Skeletal muscle tissue (tissue), 4 donors: ENCODE data around the gene SKI. TPM values are rescaled to one million over a fixed set of nuclear protein-coding genes. Genes with fewer than 3 reads are reported as not detected.

Experiments
- H3K27ac ChIP-seq: one replicate; pipeline ENCODE4 v1.7.0; 2013; ENCODE audit warnings: mild to moderate bottlenecking, low read depth, low read length, inconsistent platforms
- H3K27me3 ChIP-seq, 3 donors: one replicate each; pipeline ENCODE4 v1.7.0; 2013; ENCODE audit warnings: low read length in 3 of 3; ENCODE audit not compliant: control insufficient read depth in 3 of 3, insufficient read depth in 3 of 3
- H3K36me3 ChIP-seq, 3 donors: one replicate each; pipeline ENCODE4 v1.7.0; 2013; ENCODE audit warnings: low read length in 3 of 3; ENCODE audit not compliant: control insufficient read depth in 3 of 3, insufficient read depth in 3 of 3
- H3K4me1 ChIP-seq, 3 donors: one replicate each; pipeline ENCODE4 v1.7.0; 2013; ENCODE audit warnings: low read length in 3 of 3, mild to moderate bottlenecking in 3 of 3; ENCODE audit not compliant: control insufficient read depth in 3 of 3, insufficient read depth in 3 of 3
- H3K4me3 ChIP-seq, 3 donors: one replicate each; pipeline ENCODE4 v1.7.0; 2013; ENCODE audit warnings: low read length in 3 of 3
- H3K9ac ChIP-seq, 3 donors: one replicate each; pipeline ENCODE4 v1.7.0; 2013; ENCODE audit warnings: low read length in 3 of 3, mild to moderate bottlenecking in 3 of 3, moderate library complexity in 2 of 3, low read depth in 1 of 3
- H3K9me3 ChIP-seq, 3 donors: one replicate each; pipeline ENCODE4 v1.7.0; 2013; ENCODE audit warnings: low read length in 3 of 3; ENCODE audit not compliant: control insufficient read depth in 3 of 3
- total RNA-seq: library from RNA; depleted of rRNA; stranded (reverse); fragments of >200 nt; gene quantifications from one replicate; pipeline ENCODE4 v1.2.3, GENCODE V29; 2014
- donor health status: Osteomylitis.

Gene SKI
- total RNA-seq, 1 donor from 2014 or later: 19.3 TPM

DNA sequence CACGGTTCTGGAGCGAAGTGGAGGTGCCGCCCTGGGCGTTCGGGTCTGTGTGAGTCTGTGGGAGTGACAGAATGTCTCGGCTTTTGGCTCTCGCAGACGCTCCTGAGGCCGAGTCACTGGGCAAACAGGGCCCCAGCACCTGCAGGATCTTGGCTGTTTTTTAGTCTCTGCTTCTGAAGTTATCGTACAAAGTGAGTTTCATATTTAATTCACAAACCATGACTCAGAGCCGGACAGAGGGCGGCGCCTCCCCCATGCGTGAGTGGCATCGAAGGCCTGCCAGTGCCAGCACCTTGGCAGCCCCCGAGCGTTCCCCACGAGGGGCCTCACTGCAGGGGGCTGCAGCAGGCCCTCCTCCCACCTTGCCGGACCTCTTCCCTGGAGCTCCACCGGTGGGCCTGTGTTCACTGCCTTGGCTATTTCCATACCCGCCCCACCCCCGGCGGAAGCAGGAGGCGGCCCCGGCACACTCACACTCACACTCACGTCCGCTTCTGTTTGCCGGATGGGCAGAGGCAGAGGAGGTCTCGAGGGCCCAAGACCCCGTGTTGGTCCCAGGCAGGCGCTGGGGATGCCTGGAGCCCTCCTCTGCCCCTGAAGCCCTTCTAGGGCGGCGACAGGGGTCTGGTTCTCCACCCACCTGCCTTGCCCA, 106.9 kb downstream of the SKI start:
- Histone ChIP-seq H3K27me3 (peaks cover 0 to 37% (median 28%) of the 10 kb centered on the region in 3 donors), H3K4me3 (no peak overlapping the region), H3K36me3 (no peaks in the 10 kb centered on the region), H3K4me1 (peaks cover 8 to 10% (median 10%) of the 10 kb centered on the region in 3 donors), H3K9ac (no peak overlapping the region), H3K9me3 (no peaks in the 10 kb centered on the region), H3K27ac (no peak overlapping the region)

DNA sequence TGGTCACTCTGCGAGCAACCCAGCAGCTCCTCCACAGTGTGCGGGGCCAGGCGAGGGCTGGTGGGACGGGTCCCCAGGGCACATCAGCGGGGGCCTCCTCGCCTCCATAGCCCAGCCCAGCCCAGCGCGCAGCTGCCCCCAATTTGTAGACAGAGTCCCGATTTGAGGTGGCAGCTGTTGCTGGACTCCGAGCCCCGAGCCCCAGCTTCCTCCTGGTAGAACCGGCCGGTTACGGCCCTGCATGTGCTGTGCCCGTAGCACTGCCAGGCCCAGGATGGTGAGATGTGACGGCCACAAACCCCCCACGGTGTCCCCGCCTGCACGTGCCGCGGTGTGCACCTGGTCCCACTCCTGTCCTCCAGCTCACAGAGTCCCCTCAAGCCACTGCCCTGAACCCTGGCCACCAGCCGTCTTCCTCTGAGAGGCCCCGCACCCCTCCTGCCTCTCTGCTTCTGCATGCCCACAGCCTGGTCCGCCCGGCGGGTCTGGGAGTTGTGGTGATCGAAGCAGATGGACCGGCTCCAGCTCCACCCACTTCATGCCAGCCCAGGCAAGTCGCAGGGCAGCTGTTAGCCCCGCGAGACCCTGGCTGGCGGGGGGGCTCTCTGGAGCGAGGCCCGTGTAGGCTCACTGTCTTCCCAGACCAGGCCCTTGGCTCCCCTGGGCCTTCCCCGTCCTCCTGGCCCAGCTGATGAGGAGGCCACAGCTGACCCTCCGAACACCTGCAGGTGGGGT, 107.8 kb downstream of the SKI start:
- H3K4me1 ChIP-seq: peaks cover 2% of the 10 kb centered on the region in 3 donors
- H3K27ac ChIP-seq: no peak overlapping the region
- H3K9me3 ChIP-seq: no peaks in the 10 kb centered on the region
- no peak overlapping the region for H3K4me3 ChIP-seq
- H3K9ac ChIP-seq: no peak overlapping the region
- H3K27me3 ChIP-seq: peaks cover 0 to 34% (median 28%) of the 10 kb centered on the region in 3 donors
- H3K36me3 ChIP-seq: no peaks in the 10 kb centered on the region

DNA sequence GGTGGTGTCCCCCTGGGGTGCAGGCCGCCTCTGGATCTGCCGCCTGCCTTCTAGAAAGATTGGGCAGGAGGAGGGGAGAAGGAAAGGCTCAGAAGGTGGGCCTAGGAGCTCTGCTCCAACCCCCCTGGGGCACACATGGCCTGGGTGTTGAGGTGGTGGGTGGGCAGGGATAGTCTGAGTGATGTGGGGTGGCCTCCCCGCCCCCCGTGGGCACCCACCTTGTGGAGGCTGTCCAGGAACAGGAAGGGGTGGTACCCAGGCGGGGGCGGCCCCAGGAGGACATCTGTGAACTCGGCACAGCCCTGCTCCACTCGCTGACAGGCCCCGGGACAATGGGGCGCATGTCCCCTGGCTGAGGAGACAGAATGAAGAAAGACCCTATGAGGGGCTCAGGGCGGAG, 108.4 kb downstream of the SKI start:
- no peaks in the 10 kb centered on the region for H3K9me3 ChIP-seq
- no peaks in the 10 kb centered on the region for H3K36me3 ChIP-seq
- peaks cover 0 to 28% (median 28%) of the 10 kb centered on the region in 3 donors for H3K27me3 ChIP-seq
- H3K9ac ChIP-seq: no peak overlapping the region
- H3K27ac ChIP-seq: no peak overlapping the region
- no peaks in the 10 kb centered on the region for H3K4me1 ChIP-seq
- H3K4me3 ChIP-seq: no peak overlapping the region

DNA sequence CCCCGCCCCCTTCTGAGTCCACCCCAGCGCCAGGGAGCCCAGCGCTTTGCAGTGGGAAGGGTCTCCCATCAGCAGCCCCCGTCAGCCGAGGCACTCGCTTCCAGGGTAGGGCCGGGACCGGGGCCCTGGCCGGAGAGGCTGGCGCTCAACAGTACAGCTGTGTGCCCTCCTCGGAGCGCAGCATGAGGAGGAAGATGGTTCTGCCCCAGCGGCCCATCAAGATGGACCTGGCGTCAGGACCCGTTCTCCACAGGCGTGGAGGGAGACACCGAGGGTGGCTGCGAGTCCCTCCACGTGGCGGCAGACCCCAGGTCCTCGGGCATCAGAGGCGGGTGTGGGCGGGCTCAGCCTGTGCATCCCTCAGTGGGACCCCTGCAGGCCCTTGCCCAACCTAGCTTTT, 109.0 kb downstream of the SKI start:
- Histone ChIP-seq H3K4me3 (no peak overlapping the region), H3K9me3 (no peaks in the 10 kb centered on the region), H3K36me3 (no peaks in the 10 kb centered on the region), H3K27ac (no peak overlapping the region), H3K27me3 (peaks cover 0 to 27% (median 26%) of the 10 kb centered on the region in 3 donors), H3K4me1 (no peaks in the 10 kb centered on the region), H3K9ac (no peak overlapping the region)

DNA sequence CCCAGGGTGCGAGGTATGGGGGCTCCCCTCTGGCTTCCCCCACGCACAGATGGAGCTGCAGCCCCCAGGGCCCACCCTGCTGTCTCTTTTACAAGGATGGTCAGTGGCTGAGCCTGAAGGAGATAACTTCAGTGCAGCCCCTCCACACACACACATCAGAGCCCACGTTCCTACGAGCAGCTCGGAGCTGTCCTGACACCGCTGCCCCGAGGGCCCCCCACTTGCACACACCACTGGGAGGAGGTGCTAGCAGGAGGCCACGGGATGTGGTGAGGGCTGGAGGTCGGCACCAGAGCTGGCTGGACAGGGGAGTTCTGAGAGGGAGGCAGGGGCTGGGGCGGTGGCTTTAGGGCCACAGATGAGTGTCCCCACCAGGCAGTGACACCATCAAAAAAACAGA, 109.4 kb downstream of the SKI start:
- H3K27ac ChIP-seq: no peak overlapping the region
- peaks cover 0 to 23% (median 22%) of the 10 kb centered on the region in 3 donors for H3K27me3 ChIP-seq
- H3K9ac ChIP-seq: no peak overlapping the region
- H3K4me3 ChIP-seq: no peak overlapping the region
- H3K4me1 ChIP-seq: no peaks in the 10 kb centered on the region
- no peaks in the 10 kb centered on the region for H3K9me3 ChIP-seq
- no peaks in the 10 kb centered on the region for H3K36me3 ChIP-seq

DNA sequence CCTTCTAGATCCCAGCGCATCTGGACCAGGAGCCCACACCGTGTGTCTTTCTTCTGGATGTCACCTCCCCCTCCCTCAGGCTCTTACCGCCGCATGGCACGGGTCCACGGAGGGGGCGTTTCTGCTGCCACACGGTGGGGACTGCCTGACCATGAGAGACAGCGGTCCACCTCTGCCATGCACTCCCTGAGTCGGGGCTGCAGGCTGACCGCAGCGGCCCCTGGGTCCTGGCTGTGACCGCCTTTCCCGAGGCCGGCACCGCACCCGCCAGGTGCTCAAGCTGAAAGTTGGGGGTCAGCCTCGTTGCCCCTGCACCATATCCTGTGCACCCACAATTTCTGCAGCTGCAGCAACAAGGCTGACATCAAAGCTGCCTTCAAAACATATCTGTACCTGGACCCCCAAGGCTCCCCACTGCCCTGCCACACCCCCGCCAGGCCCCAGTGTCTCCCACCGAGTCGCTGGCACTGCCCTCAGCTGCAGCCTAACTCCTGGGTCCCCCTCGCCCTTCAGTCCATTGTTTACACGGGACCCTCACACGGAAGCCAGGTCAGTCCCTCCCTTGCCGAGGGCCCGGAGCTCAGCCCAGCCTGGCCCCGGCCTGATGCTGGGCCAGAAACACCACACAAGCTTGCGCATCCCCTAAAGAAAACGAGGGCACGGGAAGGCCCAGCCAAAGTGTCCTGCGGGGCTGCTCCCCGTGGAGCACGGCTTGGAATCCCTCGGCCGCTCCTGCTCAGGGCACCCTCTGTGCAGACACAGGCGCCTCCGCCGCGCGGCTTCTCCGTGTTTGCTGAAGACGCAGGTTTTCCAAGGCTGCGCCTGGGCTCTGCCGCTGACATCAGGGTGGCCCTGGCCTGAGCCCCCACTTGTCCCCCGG, 111.3 kb downstream of the SKI start:
- Histone ChIP-seq H3K27me3 (peaks cover 0 to 18% (median 12%) of the 10 kb centered on the region in 3 donors), H3K4me1 (no peaks in the 10 kb centered on the region), H3K9me3 (no peaks in the 10 kb centered on the region), H3K9ac (no peak overlapping the region), H3K36me3 (no peaks in the 10 kb centered on the region), H3K27ac (no peak overlapping the region), H3K4me3 (no peak overlapping the region)

DNA sequence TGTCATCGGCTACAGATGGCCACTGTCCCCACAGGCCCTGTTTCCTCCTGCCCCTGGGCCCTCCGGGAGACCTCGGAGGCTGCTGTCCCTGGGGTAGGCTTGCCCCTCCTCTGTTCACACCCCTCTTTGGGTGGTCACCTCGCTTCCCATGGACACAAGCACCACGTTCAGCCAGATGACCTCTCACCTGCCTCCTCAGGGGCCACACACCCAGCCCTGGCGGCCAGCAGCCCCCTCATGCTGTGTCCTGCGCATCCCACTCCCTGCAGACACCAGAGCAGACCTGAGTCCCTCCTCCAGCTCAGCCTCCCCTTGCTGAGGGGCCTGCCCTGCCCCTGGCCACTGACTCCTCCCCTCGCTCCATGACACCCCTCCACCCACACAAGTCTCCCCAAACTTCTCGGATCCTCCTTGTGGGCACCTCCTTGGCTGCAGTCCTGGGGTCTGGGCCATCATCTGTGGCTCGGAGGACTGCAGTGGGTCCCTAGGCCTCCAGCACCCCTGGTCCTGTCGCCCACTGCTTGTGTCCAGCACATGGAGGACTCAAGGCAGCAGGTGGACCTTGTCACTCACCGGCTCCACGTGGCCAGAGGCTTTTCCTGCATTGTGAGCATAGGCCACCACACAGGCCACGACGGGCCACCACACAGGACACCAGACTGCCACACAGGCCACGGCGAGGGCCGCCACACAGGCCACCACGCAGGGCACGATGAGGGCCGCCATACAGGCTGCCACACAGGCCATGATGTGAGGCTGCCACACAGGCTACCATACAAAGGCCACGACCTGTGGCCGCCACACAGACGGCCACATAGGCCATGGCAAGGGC, 112.2 kb downstream of the SKI start:
- Histone ChIP-seq H3K9me3 (no peaks in the 10 kb centered on the region), H3K9ac (no peak overlapping the region), H3K4me3 (no peak overlapping the region), H3K27me3 (peaks cover 0 to 16% (median 12%) of the 10 kb centered on the region in 3 donors), H3K27ac (no peak overlapping the region), H3K4me1 (no peaks in the 10 kb centered on the region), H3K36me3 (no peaks in the 10 kb centered on the region)

DNA sequence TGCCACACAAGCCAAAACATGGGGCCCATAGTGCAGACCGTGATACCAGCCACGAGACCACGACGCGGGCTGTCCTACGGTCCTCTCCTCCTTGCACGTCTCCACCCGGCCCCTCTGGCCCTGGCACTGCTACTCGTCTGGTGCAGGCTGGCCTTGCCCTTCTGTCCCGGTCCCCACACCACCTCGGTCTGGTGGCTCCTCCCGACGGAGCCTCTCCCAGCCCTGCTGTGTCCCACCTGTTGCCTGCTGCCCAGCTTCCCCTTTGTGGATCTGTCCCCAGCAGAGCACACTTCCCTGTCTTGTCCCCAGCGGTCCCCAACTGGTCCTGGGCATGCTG, 112.8 kb downstream of the SKI start:
- H3K9ac ChIP-seq: no peak overlapping the region
- H3K4me3 ChIP-seq: no peak overlapping the region

DNA sequence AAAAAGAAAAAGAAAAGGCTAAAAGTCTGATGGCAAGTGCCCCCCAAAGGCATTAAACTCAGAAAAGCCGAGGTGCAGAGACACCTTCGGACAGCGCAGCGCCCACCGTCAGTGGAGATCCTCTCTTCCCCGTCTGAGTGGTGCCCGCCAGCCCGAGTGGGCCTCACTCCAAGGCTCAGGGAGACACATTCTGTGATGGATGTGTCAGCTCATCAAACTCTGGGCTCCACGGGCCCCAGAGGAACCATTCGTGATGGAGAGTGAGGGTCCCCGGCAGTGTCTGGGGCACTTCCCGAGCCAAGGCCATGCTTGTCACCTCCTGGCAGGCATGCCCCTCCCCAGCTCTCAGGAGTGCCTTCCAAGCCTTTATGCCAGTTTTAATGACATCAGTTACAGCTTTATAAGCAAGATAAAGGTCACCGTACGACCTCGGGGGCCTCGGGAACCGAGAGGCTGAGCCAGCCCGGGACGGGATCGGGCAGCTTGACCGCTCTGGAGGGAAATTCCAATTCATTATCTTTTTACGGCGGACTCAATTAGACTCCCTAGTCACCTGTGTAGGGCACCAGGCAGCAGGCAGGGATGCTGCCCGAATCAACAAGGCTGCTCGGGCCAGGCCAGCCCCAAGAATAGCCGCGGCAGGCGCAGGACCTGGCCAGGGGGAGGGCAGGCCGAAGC, 113.7 kb downstream of the SKI start:
- H3K36me3 ChIP-seq: no peaks in the 10 kb centered on the region
- H3K9ac ChIP-seq: no peak overlapping the region
- no peaks in the 10 kb centered on the region for H3K4me1 ChIP-seq
- no peak overlapping the region for H3K27ac ChIP-seq
- H3K9me3 ChIP-seq: no peaks in the 10 kb centered on the region
- no peak overlapping the region for H3K4me3 ChIP-seq
- peaks cover 0 to 2% (median under 1%) of the 10 kb centered on the region in 3 donors for H3K27me3 ChIP-seq

More for the DNA sequence above, 112.8 kb downstream of the SKI start:
- Histone ChIP-seq H3K27ac (no peak overlapping the region), H3K9me3 (no peaks in the 10 kb centered on the region), H3K4me1 (no peaks in the 10 kb centered on the region), H3K27me3 (peaks cover 0 to 10% (median 10%) of the 10 kb centered on the region in 3 donors), H3K36me3 (no peaks in the 10 kb centered on the region)
